H9 (cell line): ENCODE measurements around the gene FAM237A. TPM values are rescaled to one million over a fixed set of nuclear protein-coding genes. Genes with fewer than 3 reads are reported as not detected.

ENCODE experiments used
- DNase-seq: peaks from one replicate; pipeline ENCODE4 v3.0.0-alpha.2; 2017
- H2AFZ ChIP-seq: one replicate; pipeline ENCODE4 v1.6.1; 2013; ENCODE audit warnings: mild to moderate bottlenecking, low read length, control low read depth, moderate library complexity
- H2AK5ac ChIP-seq: 2 replicates; pipeline ENCODE4 v1.6.1; 2013; ENCODE audit warnings: low read length, control low read depth, mixed read lengths; ENCODE audit not compliant: insufficient read length
- H2BK120ac ChIP-seq: one replicate; pipeline ENCODE4 v1.6.1; 2013; ENCODE audit warnings: low read depth, mild to moderate bottlenecking, low read length, control low read depth, inconsistent platforms; ENCODE audit not compliant: poor library complexity, severe bottlenecking
- H2BK12ac ChIP-seq: 2 replicates; pipeline ENCODE4 v1.6.1; 2013; ENCODE audit warnings: low read length, control low read depth, mixed read lengths, low read depth; ENCODE audit not compliant: insufficient read length
- H2BK15ac ChIP-seq: 2 replicates; pipeline ENCODE4 v1.6.1; 2013; ENCODE audit warnings: low read depth, low read length, control low read depth
- H2BK20ac ChIP-seq: one replicate; pipeline ENCODE4 v1.6.1; 2013; ENCODE audit warnings: low read depth, mild to moderate bottlenecking, low read length, control low read depth, inconsistent platforms; ENCODE audit not compliant: poor library complexity, severe bottlenecking
- H2BK5ac ChIP-seq: 2 replicates; pipeline ENCODE4 v1.6.1; 2013; ENCODE audit warnings: low read length, control low read depth, mixed read lengths; ENCODE audit not compliant: insufficient read length
- H3K14ac ChIP-seq: 2 replicates; pipeline ENCODE4 v1.6.1; 2013; ENCODE audit warnings: low read length, control low read depth; ENCODE audit not compliant: insufficient read depth
- H3K18ac ChIP-seq: 2 replicates; pipeline ENCODE4 v1.6.1; 2013; ENCODE audit warnings: low read depth, mild to moderate bottlenecking, mixed read lengths, low read length, control low read depth; ENCODE audit not compliant: insufficient read length
- H3K23ac ChIP-seq: 2 replicates; pipeline ENCODE4 v1.6.1; 2013; ENCODE audit warnings: low read length, control low read depth, mixed read lengths, low read depth; ENCODE audit not compliant: insufficient read length
- H3K23me2 ChIP-seq: 2 replicates; pipeline ENCODE4 v1.6.1; 2013; ENCODE audit warnings: low read depth, mild to moderate bottlenecking, mixed read lengths, low read length, control low read depth; ENCODE audit not compliant: insufficient read length, poor library complexity, severe bottlenecking
- H3K27ac ChIP-seq: 2 replicates; pipeline ENCODE4 v1.5.1; 2013; ENCODE audit warnings: low read length, control low read depth, mixed read lengths, low read depth; ENCODE audit not compliant: insufficient read length
- H3K27me3 ChIP-seq: 2 replicates; pipeline ENCODE4 v1.6.1; 2013; ENCODE audit warnings: low read length, control low read depth, inconsistent platforms; ENCODE audit not compliant: insufficient read depth
- H3K4ac ChIP-seq: 2 replicates; pipeline ENCODE4 v1.6.1; 2013; ENCODE audit warnings: low read depth, mild to moderate bottlenecking, control low read depth, inconsistent platforms, low read length, moderate library complexity
- H3K4me1 ChIP-seq: 2 replicates; pipeline ENCODE4 v1.6.1; 2013; ENCODE audit warnings: low read length, control low read depth, inconsistent platforms; ENCODE audit not compliant: insufficient read depth
- H3K4me2 ChIP-seq: 2 replicates; pipeline ENCODE4 v1.6.1; 2013; ENCODE audit warnings: low read length, control low read depth, mixed read lengths; ENCODE audit not compliant: insufficient read length, insufficient read depth
- H3K56ac ChIP-seq: 2 replicates; pipeline ENCODE4 v1.6.1; 2013; ENCODE audit warnings: low read depth, mild to moderate bottlenecking, mixed read lengths, low read length, control low read depth; ENCODE audit not compliant: insufficient read length
- H3K79me1 ChIP-seq: 2 replicates; pipeline ENCODE4 v1.6.1; 2013; ENCODE audit warnings: low read depth, mild to moderate bottlenecking, moderate library complexity, low read length, control low read depth, inconsistent platforms; ENCODE audit not compliant: insufficient read depth, poor library complexity, severe bottlenecking
- H3K79me2 ChIP-seq: 2 replicates; pipeline ENCODE4 v1.6.1; 2013; ENCODE audit warnings: low read length, control low read depth, inconsistent platforms; ENCODE audit not compliant: insufficient read depth
- H3K9ac ChIP-seq: 2 replicates; pipeline ENCODE4 v1.6.1; 2013; ENCODE audit warnings: low read length, control low read depth, mixed read lengths; ENCODE audit not compliant: insufficient read length; ENCODE audit errors: extremely low read depth
- H3K9me3 ChIP-seq: one replicate; pipeline ENCODE4 v1.6.1; 2013; ENCODE audit warnings: low read depth, low read length, inconsistent platforms; ENCODE audit not compliant: control insufficient read depth
- H3T11ph ChIP-seq: one replicate; pipeline ENCODE4 v1.6.1; 2013; ENCODE audit warnings: mild to moderate bottlenecking, low read length, control low read depth, inconsistent platforms
- H4K20me1 ChIP-seq: one replicate; pipeline ENCODE4 v1.6.1; 2013; ENCODE audit not compliant: control insufficient read depth, insufficient read length, insufficient read depth
- H4K5ac ChIP-seq: 2 replicates; pipeline ENCODE4 v1.6.1; 2013; ENCODE audit warnings: low read depth, mild to moderate bottlenecking, mixed read lengths, low read length, control low read depth; ENCODE audit not compliant: insufficient read length
- H4K8ac ChIP-seq: replicated peaks from 2 replicates; pipeline ENCODE4 v1.6.1; 2013; ENCODE audit warnings: low read length, control low read depth, mixed read lengths, low read depth; ENCODE audit not compliant: insufficient read length
- H4K91ac ChIP-seq: 2 replicates; pipeline ENCODE4 v1.6.1; 2013; ENCODE audit warnings: low read depth, mild to moderate bottlenecking, moderate library complexity, mixed read lengths, low read length, control low read depth; ENCODE audit not compliant: insufficient read length
- H3K27ac Mint-ChIP-seq, 3 experiments: 2 replicates in 2 of 3; 3 replicates in 1 of 3; pipeline ENCODE4 v1.8.0; 2020 to 2021; ENCODE audit warnings: mixed read lengths in 3 of 3, mild to moderate bottlenecking in 1 of 3, moderate library complexity in 1 of 3
- H3K27me3 Mint-ChIP-seq: 2 replicates; pipeline ENCODE4 v1.8.0; 2021; ENCODE audit warnings: low read depth, mild to moderate bottlenecking, moderate library complexity, mixed read lengths
- H3K36me3 Mint-ChIP-seq, 3 experiments: 2 replicates in 2 of 3; 3 replicates in 1 of 3; pipeline ENCODE4 v1.8.0; 2020 to 2021; ENCODE audit warnings: low read depth in 3 of 3, mixed read lengths in 3 of 3; ENCODE audit not compliant: insufficient read depth in 1 of 3
- H3K4me1 Mint-ChIP-seq, 2 experiments: 2 replicates each; pipeline ENCODE4 v1.8.0; 2020; ENCODE audit warnings: mixed read lengths in 2 of 2
- H3K4me3 Mint-ChIP-seq, 2 experiments: 2 replicates in 1 of 2; 3 replicates in 1 of 2; pipeline ENCODE4 v1.8.0; 2020 to 2021; ENCODE audit warnings: mild to moderate bottlenecking in 2 of 2, mixed read lengths in 2 of 2, moderate library complexity in 1 of 2
- H3K9me3 Mint-ChIP-seq, 2 experiments: 2 replicates in 1 of 2; 3 replicates in 1 of 2; pipeline ENCODE4 v1.8.0; 2020; ENCODE audit warnings: mild to moderate bottlenecking in 2 of 2, mixed read lengths in 2 of 2, moderate library complexity in 1 of 2
- WGBS: extraction: QIAGEN DNeasy Blood & Tissue Kit; methylation state at CpG from one replicate; pipeline ENCODE4 v1.1.7; 2013; ENCODE audit warnings: missing lambda C conversion rate, low lambda C conversion rate, mixed read lengths; ENCODE audit not compliant: insufficient read length; ENCODE audit errors: extremely low coverage; 5-methylcytosine and 5-hydroxymethylcytosine counted together
- total RNA-seq: library from RNA; stranded (reverse); gene quantifications from 2 replicates; pipeline ENCODE4 v1.2.1, GENCODE V29; 2021
- TF ChIP-seq, protein P1 (sequence below): fragments of 200-600 bp; sonication (generic); conservative IDR thresholded peaks from 3 replicates; pipeline ENCODE4 v1.8.0; 2021; ENCODE audit warnings: antibody characterized with exemption, mild to moderate bottlenecking

The FAM237A gene
- total RNA-seq, 1 experiment from 2014 or later, result not detected

DNA sequence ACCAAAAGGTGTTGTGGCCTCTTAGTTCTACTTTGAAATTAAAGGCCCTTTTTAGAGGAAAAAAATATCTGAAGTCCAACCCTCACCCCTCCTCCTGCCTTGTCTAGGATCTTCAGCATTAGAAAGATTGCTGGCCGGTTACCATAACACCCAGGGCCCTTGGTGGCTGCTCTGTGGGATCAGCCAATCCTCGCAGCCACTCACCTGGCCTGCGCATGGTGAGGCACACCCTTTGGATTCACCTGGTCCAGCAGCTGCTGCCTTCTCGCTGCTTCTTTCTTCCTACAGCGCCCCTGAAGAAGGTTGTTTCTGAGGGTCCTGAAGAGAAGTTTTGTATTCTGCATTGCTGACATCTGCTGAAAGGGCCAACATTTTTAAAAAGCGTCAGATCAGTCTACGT lies 50.7 kb downstream of the FAM237A start:
- H3K27me3 Mint-ChIP-seq, result no peaks in the 10 kb centered on the region
- H3K23me2 ChIP-seq, result no peaks in the 10 kb centered on the region
- no peaks in the 10 kb centered on the region for H3K4me1 ChIP-seq
- H3K14ac ChIP-seq, result no peak overlapping the region
- WGBS, result no CpG with 5 or more reads among the region's 7 CpGs
- H3K4me3 Mint-ChIP-seq, result no peak overlapping the region
- no peak overlapping the region for H2BK15ac ChIP-seq
- H3K9ac ChIP-seq, result no peak overlapping the region
- no peaks in the 10 kb centered on the region for H3K4me1 Mint-ChIP-seq
- H3K79me1 ChIP-seq, result no peaks in the 10 kb centered on the region
- no peak overlapping the region for H3K23ac ChIP-seq
- H3K27ac Mint-ChIP-seq, result no peak overlapping the region
- H3K27me3 ChIP-seq, result no peaks in the 10 kb centered on the region
- no peaks in the 10 kb centered on the region for H3K9me3 Mint-ChIP-seq
- no peak overlapping the region for H3K4ac ChIP-seq
- no peak overlapping the region for H2BK20ac ChIP-seq
- H2BK5ac ChIP-seq, result no peak overlapping the region
- H3K27ac ChIP-seq, result no peak overlapping the region
- no peak overlapping the region for H4K8ac ChIP-seq
- TF ChIP-seq, protein P1, sequence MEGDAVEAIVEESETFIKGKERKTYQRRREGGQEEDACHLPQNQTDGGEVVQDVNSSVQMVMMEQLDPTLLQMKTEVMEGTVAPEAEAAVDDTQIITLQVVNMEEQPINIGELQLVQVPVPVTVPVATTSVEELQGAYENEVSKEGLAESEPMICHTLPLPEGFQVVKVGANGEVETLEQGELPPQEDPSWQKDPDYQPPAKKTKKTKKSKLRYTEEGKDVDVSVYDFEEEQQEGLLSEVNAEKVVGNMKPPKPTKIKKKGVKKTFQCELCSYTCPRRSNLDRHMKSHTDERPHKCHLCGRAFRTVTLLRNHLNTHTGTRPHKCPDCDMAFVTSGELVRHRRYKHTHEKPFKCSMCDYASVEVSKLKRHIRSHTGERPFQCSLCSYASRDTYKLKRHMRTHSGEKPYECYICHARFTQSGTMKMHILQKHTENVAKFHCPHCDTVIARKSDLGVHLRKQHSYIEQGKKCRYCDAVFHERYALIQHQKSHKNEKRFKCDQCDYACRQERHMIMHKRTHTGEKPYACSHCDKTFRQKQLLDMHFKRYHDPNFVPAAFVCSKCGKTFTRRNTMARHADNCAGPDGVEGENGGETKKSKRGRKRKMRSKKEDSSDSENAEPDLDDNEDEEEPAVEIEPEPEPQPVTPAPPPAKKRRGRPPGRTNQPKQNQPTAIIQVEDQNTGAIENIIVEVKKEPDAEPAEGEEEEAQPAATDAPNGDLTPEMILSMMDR, result no peak
- no peak overlapping the region for H3T11ph ChIP-seq
- no peak overlapping the region for H4K5ac ChIP-seq
- H2BK12ac ChIP-seq, result no peak overlapping the region
- no peaks in the 10 kb centered on the region for H3K79me2 ChIP-seq
- no peak overlapping the region for H3K56ac ChIP-seq
- H4K91ac ChIP-seq, result no peak overlapping the region
- H2AFZ ChIP-seq, result no peak overlapping the region
- no peak overlapping the region for H2AK5ac ChIP-seq
- H3K9me3 ChIP-seq, result no peaks in the 10 kb centered on the region
- no peak overlapping the region for H3K4me2 ChIP-seq
- DNase-seq, result no peak
- H3K36me3 Mint-ChIP-seq, result no peaks in the 10 kb centered on the region
- no peaks in the 10 kb centered on the region for H4K20me1 ChIP-seq
- H2BK120ac ChIP-seq, result no peak overlapping the region
- no peak overlapping the region for H3K18ac ChIP-seq
